SIG-M5 treated with dmso at 0.1 percent for 504 hours (cell line): ENCODE results near the gene SERPINA12.

Source experiments
- DNase-seq: peaks from one replicate; lab custom pipeline; 2025; ENCODE audit not compliant: unreplicated experiment; lab: John Stamatoyannopoulos, UW

The SERPINA12 gene

DNA sequence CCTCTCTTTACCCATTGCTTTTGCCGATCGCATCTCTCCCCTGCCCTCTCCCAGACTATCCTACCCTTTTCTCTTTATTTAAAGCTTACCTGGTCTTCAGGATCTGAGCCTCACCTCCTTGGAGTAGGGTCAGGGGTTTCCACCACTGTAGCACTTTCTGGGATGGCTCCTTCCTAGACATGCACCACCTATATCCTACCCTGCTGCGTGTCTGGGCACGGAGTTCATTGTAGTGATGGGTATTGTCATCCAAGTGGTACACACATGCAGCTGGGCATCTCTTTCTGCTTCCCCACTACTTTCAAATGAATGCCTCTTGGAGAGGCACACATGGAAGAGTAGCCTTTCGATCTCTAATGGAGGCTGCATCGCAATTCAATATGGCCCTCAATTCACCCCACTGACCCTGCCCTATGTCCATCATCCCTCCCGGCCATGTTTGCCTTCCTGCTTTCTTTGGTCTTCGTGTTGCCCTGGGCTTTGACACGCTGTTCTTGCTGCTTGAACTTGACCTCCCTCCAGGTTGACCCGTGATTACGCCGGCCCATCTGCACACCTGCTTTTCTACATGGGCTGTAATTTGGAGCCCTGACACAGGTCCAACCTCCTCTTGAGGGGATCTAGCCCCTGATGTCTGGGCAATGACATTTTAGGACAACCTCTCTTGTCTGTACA, 67.6 kb downstream of the SERPINA12 start:
- no peak for DNase-seq

- no peak for DNase-seq
Observed at GRCh38 chr14:94441130-94441529, 68.1 kb downstream of the SERPINA12 start.

DNA sequence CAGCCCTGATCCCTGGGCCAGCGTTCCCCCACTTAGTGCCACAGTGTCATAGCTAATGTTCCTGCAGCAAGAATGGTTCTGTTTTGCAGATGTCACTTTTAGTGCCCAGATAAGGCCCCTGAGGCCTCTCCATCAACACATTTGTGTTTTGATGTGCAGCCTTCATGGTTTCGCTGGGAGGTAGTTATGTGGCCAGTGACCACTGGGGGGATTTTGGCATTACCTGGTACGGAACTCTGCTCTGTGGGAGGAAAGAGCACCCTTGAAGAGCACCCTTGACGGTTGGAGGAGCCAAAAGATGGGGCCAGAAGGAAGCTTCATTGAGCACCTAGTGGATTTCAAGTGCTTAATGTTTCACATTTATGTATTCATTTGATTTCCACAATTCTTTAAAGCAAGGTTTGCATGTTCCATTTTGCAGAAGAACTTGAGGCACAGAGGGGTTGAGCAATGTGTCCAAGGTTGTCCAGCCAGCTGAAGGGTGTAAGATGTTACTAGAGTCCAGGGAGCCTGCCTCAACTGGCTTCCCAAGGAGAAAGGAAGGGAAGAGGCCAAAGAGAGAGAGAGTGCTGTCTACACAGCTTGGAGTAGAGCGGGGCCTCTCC, 69.7 kb downstream of the SERPINA12 start:
- no peak for DNase-seq
